Activated CD4-positive, alpha-beta T cell treated with anti-CD3 and anti-CD28 coated beads, Interleukin-2, amount 50 U/mL, for 1 hour (primary cell): Measurements from ENCODE around the gene CLCN3.
A peak's percentile ranks its signal among the peaks of the same experiment; 100 is the strongest.
"Not testable (repeated sequence)": the region's sequence is repeated elsewhere in the genome, so short reads cannot be mapped to it uniquely, and the experiment has no call there.

Source experiments
- DNase-seq: peaks from one replicate; pipeline ENCODE4 v3.0.0-alpha.2; 2020

The CLCN3 gene

DNA sequence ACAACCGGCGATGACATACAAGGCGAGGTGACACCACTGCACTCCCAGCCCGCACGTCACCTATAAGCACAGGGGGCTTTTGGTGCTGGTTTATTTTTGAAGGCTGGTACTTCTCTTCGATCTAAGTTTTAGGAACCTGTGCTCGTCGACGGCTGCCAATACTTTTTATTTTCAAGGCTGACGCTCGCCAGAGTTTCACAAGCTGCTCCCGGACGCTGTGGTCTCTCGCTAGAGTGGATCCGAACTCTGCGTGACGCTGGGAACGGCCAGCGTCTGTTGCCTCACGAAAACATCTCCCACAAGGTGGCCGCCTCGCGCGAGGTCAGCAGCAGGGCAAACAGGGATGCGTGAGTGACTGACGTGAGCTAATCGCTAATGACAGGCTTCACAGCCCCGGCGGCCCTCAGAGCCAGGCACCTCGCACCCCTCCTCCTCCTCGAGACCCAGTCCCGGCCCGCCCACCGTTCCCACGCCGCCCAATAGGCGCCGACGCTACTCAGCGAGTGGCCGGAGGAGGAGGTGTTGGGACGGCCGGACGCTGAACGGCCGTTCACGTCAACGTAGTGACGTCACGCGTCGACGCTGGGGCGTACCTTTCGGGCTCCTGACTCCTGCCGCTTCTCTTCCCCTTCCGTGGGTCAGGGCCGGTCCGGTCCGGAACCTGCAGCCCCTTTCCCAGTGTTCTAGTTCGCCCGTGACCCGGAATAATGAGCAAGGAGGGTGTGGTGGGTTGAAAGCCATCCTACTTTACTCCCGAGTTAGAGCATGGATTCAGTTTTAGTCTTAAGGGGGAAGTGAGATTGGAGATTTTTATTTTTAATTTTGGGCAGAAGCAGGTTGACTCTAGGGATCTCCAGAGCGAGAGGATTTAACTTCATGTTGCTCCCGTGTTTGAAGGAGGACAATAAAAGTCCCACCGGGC, at the start of gene CLCN3:
CLCN3 (plus strand) TSS at position 621 of the 922 bp plus-strand sequence. CDS start 15,351 bp downstream, outside the sequence.
- DNase-seq: peak; percentile 83

DNA sequence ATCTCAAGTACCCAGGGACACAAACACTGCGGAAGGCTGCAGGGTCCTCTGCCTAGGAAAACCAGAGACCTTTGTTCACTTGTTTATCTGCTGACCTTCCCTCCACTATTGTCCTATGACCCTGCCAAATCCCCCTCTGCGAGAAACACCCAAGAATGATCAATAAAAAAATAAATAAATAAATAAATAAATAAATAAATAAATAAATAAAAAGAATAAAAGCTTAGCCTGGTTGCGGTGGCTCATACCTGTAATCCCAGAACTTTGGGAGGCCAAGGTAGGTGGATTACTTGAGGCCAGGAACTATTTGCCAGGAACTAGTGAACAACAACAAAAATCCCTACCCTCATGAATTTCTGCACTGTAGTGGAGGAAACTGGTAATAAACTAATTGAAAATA, 49.4 kb upstream of the CLCN3 start:
- DNase-seq: not testable (repeated sequence)

DNA sequence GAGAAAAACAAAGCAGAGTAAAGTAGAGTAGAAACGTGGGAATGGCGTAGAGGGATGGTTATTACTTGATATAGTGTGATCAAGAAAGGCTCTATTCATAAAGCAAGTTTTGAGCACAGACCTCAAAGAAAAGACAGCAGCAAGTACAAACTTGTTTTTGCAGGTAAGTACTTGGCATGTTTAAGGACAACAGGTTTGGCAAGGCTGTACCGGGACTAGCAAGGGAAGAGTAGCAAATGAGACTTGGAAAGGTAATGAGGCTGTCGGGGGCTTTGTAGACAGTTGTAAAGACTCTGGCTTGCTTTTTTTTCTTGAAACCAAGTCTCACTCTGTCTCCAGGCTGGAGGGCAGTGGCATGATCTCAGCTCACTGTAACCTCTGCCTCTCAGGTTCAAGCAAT, 48.9 kb upstream of the CLCN3 start:
- no peak for DNase-seq

DNA sequence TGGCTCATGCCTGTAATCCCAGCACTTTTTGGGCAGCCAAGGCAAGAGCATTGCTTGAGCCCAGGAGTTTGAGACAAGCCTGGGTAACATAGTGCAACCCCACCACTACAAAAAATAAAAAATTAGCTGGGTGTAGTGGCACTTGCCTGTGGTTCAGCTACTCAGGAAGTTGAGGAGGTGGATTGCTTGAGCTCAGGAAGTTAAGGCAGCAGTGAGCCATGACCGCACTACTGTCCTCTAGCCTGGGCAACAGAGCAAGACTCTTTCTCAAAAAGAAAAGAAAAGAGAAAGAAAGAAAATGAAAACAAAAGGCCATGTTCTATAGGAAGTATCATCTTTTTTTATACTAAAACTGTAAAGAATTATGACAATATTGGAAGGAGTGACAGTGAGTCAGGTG, 46.5 kb upstream of the CLCN3 start:
- DNase-seq: no peak

DNA sequence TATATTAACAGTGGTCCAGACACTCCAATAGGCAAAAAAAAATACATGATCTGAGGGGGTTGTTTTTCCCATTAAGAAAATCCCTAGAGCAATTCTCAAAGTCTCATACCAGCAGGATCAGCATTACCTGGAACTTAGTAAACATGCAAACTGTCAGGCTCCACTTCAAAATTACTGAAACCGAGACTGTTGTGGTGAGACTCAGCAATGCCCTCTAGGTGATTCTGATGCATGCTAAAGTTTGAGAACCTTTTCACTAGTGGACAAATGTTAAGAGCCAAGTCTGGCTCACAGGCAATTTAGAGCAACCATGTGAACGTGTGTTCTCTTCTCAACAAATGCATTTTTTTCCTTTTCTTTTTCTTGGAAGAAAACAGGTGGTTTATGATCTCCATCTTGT, 38.2 kb upstream of the CLCN3 start:
- no peak for DNase-seq

DNA sequence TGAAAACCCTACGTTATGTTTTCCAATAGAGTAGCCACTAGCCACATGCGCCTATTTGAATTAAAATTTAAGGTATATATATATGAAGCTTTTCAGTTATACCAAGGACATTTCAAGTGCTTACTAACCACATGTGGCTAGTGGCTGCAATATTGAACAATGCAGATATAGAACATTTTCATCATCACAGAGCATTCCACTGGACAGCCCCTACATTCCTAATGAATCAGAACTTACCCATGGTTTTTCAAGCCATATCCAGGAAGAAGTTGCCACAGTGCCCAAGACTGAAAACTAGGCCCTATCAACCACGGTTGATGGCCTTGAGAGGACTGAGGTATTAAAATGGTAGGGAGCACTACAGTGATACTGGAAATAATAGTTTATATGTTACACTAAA, 37.7 kb upstream of the CLCN3 start:
- no peak for DNase-seq

DNA sequence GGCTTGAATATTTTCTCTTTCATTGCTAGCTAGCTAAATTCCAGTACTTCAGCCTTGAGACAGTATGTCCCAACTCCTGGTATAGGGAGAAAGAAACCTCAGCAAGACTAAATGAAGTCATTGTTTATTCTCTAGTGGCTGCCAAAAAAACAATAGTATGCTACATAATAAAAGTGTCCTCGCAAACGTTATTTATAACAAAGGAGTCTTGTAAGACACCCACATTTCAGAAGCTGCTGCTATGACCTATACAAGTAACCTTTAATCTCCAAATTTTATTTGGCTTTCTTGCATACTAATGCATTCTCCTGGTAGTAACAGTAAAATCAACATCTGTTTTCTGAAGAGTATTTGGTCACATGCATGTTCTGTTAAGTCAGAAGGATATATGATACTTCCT, 36.8 kb upstream of the CLCN3 start:
- no peak for DNase-seq

DNA sequence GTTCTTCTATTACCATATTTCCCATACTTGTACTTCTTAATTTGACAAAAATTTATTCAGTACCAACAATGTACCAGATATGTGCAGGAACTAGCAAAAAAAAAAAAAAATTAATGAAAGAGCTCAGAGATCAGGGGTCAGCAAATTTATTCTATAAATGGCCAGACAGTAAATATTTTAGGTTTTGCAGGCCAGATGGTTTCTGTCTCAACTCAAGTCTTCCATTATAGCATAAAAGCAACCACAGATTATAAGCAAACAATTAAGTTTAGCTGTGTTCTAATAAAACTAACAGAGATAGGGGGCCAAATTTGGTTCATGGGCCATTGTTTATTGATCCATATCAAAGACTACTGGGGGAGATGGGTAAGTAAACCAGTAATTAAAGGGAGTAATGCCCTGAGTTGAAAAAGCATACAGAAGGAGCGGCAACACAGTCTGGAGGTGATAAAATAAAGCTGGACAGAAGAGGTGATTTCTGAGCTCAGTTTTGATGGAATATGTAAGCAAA, 27.3 kb upstream of the CLCN3 start:
- DNase-seq: no peak

DNA sequence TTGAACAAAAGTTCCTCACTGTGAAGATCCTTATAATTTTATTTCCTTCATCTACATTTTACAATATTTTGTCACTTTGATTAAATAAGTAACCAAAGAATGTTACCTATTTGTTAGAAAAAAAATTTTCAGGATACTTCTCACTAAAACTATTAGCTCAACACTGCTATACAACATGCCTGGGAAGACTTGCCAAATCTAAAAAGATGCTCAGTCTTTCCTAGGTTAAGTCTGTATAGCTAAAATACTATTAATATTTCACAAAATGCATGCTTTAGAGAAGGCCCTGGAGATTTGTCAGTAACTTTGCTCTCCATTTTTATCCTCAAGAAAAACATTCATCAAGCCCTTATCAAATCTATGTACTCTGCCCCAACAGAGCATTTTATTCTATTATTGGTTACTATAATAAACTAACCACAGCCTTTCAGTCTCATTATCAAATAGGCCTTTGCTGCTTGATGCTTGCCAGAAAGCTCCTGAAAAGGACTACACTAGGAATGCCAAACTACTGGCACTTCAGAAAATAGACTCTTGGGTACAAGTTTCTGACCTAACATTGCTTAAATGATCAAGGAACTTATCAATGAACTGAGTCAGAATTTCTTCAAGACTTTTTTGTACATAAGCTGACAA, 25.7 kb upstream of the CLCN3 start:
- DNase-seq: no peak

DNA sequence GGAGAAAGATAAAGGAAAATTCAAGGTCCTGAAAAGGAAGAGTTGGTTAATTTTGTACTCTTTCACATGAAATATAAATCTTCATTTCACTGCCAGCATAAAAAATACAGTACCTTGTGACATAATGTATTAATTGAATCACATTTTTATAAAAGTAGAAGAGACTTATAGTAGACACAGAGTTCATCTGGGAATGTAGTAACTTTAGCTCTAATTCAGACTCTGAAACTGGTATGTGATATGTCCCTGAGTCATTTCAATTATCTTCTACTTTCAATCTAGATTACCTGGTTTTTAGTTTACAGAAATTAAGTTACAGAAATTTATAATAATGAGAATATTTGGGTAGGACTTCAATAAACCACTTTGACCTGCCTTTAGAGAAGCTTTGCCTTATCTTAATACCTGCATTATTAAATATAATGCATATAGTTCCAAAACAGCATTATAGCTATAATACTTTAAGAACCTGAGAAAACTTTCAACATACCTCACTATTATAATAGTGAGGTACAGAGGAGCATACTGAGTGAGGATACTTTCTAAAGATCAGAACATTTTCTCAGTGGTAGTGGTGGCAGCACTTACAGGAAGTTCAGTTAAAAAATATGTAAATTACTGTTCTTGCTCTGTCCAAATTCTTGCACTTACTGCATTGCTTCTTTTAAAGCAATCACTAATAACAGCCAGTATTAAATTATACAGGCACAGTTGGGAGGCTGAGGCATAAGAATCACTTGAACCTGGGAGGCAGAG, 19.2 kb upstream of the CLCN3 start:
- DNase-seq: no peak

DNA sequence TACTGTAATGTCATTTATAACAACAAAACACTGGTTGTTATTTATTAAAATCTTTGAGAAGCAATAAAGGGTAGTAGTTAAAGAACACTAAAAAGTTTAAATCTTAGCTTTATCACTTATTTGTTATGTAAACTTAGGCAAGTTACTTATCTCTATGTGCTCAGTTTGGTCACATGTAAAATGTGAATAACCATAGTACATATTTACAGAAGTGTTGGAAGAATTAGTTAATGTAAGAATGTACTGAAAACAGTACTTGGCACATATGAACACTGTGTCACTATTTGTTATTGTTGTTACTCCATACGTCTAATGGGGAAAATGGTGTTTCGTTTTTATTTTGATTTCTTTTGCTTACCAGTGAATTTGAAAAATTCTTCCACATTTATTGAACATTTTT, 17.1 kb upstream of the CLCN3 start:
- no peak for DNase-seq

DNA sequence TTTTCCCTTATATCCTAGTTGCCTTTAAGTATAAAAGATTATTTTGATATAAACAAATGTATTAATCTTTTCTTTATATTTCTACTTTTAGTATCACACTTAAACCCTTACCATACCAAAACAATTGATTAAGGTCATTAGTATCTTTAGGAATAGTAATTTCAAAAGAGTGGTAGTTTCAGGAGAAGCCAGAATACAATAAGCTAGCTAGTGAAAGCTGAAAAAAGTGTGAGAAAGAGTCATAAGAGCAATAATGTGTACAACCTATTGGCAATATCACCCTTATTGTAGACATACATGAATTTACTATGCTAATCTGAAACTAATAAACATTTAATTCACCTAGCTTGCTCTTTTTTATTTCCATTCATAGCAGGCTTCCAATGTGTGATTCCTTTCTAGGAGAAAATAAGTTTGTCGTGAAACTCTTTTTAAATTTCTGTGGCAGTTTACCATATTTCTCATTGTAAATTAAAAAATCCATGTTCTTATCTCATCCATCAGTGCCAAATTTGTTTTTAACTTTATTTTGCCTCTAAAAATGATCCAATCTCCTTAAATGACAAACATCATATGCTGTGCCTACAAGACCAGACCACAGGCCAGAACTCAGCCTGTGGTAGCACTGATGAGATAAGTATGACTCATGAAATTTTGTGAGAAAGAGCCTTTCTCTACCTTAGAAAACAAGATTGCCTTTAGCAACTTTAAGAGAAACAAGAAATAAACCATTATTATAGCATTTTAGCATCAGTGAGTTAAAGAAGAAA, 16.1 kb upstream of the CLCN3 start:
- no peak for DNase-seq

DNA sequence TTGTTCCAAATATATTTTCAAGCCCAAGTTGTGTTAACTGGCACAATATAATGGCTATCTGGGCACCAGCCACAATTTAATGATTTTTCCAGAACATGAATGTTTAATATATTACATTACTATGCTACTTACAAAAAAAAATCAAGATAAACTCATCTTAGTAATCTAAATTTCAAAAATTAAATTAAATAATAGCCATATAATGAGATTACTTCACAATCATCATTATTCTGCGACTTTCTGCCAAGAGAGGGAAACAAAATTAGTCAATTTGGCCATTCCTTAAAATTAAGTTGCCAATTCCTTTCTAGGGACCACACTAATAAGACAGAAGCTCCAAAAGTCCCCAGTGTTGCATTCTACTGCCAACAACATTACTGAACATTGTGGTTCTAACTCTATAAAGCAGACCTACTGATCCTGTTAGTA, 15.5 kb upstream of the CLCN3 start:
- DNase-seq: no peak

DNA sequence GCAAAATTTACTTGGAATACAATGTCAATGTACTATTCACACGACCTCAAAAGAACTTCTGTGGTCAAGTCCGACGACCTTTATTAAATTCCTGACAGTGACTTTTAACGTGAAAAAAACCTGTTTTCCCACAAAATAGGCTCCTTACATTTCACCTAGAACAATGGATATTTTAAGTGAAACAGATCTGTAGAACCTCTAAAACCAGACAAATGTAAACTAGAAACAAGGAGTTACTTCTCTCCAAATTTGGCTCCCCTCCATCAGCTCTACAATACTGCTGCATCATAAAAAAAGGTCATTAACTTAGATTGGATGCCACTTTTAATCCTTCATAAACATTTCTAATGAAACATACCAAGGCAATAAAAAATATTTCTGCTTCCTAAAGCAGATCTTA, 9.2 kb upstream of the CLCN3 start:
- no peak for DNase-seq

DNA sequence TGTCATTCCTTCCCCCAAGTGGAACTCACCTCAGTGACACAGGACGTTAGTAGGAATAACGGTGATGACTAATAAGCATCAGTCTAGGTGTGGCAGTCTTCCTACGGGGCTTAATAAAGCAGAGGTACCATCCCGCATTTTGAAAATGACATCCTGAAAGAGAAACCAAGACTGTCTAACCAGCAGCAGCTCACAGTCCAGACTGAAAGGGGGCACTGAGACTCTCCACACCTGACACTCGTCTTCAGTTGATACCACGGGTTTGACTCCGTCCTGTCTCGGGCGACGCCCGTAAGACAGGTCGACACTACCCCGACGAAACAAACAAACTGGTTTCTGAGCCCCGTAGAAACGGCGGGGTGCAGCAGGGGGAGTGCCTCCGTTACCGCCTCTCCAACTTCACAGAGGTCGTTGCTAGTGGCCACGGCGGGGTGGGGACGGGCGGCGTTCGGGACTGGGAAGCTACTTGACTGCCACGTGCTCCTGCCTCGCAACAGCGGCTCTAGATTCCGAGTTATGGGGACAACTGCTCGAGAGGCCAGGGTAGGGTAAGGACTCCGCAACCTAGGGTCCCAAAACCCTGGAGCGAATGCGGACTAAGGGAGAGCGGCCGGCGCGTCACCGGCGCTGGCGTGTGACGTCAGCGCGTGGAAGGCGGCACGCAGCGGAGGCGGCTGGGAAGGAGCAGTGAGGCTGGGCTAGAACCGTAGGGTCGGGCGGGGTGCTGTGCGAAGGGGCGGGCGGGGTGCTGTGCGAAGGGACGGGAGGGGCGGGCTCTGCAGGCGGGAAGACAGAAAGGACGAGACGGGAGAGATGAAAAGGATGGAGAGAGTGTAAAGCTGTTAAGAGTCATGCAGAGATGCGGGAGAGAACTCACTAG, 8.1 kb upstream of the CLCN3 start, which contains the start of gene NEK1:
NEK1 (minus strand) TSS at position 593 of the 880 bp plus-strand sequence. CDS start 9,953 bp downstream, outside the sequence.
- DNase-seq: peak; percentile 82

DNA sequence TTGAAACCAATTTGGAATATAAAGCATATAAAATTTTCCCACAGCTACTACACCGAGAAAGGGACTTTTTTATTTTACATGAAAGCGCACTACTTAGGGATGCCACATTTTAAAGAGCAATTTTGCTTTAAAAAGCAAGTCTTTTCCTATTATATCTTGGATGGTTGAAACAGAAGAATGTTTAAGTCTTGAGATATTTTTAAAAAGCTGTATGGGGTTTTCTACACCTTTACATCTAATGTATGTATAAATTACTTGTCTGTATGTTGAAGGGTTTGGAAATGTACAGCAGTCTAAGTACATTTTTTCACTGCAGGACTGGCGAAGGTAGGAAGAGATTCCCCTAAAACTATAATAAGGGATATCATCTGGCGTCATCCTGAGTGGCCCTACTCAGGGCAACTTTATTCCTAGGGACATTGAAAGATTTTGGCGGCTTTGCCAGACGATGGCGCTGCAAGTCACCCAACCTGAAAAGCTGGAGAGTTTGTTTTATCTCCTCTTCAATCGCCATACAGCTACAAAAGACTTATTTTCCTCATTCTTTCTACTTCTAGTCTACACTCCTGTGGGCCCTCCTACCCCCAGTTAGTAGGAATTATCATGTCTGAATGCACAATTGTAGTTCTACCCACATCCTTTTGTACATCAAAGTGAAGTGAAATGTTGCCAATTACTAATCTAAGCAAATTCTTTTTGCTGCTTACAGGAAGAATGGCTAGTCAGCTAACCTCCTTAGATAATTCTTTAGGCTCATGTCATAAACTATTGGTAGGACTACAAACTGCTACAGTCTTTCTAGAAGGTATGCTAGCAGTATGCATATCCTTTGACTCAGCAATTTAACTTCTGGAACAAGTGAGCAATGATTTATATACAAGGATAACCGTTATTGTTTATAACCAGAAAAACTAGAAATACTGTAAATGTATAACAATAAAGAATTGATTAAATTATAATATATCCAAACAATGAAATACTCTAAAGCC, 7.2 kb upstream of the CLCN3 start:
- peak; percentile 71 for DNase-seq

DNA sequence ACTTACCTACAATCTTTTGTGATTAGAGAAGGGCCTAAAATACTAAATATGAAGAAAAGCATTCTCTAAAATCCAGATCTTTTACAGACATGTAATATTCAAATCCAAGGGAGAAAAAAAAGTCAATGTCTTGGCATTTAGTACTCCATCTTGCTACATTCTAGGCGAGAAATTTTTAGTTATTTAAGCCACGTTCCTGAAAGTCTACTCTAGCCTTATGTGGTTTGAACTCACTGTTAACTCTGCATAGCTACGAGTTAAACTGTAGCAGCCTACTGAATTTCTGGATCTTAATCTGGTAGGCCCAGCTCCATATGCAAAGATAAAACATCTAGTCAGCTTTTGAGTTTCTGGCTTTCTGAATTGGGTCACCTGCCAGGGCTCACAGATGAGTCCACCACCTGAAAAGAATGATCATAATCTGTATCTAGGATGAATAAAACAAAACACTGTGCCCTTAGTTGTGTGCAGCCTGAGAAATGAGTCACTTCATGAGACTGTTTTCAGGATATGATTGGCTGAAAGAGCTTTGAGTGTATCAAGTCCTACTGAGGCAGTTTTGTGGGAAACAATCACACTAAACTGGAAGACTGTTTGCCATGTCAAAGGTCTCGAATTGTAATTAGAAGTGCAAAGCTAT, 4.8 kb upstream of the CLCN3 start:
- no peak for DNase-seq

DNA sequence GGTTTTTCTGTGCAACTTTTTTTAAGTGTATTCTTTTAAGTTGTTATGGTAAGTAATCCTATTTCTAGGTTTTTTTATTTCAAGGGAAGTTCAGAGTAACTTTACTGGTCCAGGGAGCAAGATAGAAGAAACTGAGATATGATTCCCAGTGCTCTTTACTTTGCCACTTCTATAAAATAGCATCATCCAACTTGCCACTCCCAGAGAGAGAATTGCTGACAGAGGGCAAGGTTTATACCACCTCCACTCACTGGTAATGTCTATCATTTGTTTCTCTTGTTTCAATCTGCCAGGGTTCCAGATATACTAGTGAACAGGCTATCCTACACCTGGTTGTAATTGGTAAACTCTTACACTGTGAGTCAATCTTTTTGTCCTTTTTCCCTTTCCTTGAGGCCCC, 3.5 kb upstream of the CLCN3 start:
- DNase-seq: no peak

DNA sequence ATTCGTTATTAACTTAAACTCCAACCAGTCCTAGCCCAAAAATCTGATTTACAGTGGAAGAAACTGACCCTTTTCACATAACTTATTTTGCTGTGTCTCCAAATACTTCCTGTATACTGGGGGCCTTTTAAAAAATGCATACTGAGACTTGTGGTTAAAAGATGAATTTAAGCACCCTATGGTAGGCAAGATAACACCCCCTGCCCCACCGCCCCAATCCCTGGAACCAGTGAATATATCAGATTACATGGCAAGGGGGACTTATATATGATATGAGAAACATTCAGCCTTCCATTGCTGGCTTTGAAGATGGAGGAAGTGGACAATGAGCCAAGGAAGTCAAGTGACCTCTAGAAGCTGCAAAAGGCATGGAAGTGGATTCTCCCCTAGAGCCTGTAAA, 3.1 kb upstream of the CLCN3 start:
- no peak for DNase-seq

DNA sequence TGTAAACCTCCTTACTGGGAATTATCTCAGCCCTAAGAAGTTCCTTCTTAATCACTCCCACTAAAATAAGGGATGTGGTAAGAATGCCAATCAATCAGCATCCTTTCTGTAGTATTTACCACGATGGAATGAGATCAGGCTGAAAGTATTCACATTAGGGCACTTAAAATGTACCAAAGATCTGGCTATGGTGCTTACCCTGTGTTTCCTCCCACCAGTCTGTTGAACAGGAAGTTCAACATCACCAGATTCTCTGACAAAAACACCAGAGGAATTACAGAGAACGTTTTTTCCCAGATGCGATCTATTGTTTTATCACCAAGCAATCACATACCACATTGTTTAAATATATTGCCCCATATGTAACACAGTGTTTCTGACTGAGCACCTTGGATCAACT, 2.1 kb upstream of the CLCN3 start:
- DNase-seq: no peak
